GM12891 (cell line): Measurements from ENCODE around the gene CPLANE2.

Source experiments
- PAX5 ChIP-seq: IDR thresholded peaks from 2 replicates; pipeline ENCODE4 v1.6.1; 2011; ENCODE audit warnings: low read length, moderate library complexity, mild to moderate bottlenecking; ENCODE audit not compliant: insufficient read depth, severe bottlenecking
- POLR2A ChIP-seq: IDR thresholded peaks from 2 replicates; pipeline ENCODE4 v1.6.1; 2011; ENCODE audit warnings: low read depth, low read length, control low read depth
- POLR2AphosphoS5 ChIP-seq: IDR thresholded peaks from 2 replicates; pipeline ENCODE4 v1.6.1; 2011; ENCODE audit warnings: low read depth, low read length, control low read depth
- POU2F2 ChIP-seq: IDR thresholded peaks from 2 replicates; pipeline ENCODE4 v1.6.1; 2011; ENCODE audit warnings: low read depth, mild to moderate bottlenecking, control low read depth, low read length, moderate library complexity
- TAF1 ChIP-seq: IDR thresholded peaks from 2 replicates; pipeline ENCODE4 v1.6.1; 2011; ENCODE audit warnings: low read depth, low read length, control low read depth

GRCh38 chr1:16256478-16256877, 19.5 kb upstream of the CPLANE2 start:
- no peak for TF ChIP-seq POLR2AphosphoS5
- TF ChIP-seq POLR2A: no peak
- TF ChIP-seq POU2F2: no peak
- no peak for TF ChIP-seq PAX5
- TF ChIP-seq TAF1: no peak
